Vagina (tissue), 2 donors: ENCODE data around the gene ZNF407.

Experiments
- CTCF ChIP-seq, 3 experiments: fragments of 450-650 bp in 2 of 3; fragments of 200-600 bp in 1 of 3; sonication (generic) in 1 of 3; IDR thresholded peaks; one replicate each; pipeline ENCODE4 v1.5.1; 2017 to 2019; ENCODE audit warnings: antibody characterized with exemption in 3 of 3, mild to moderate bottlenecking in 2 of 3, moderate library complexity in 2 of 3
- POLR2A ChIP-seq, 2 donors: fragments of 450-650 bp; IDR thresholded peaks; one replicate each; pipeline ENCODE4 v1.6.1; 2017; ENCODE audit warnings: antibody characterized with exemption in 2 of 2, mild to moderate bottlenecking in 2 of 2, moderate library complexity in 2 of 2
- POLR2AphosphoS5 ChIP-seq, 2 donors: sonication (generic); formaldehyde crosslinking; IDR thresholded peaks; one replicate each; pipeline ENCODE4 v1.9.0; 2017; ENCODE audit warnings: antibody characterized with exemption in 2 of 2, mild to moderate bottlenecking in 2 of 2, low read depth in 1 of 2; ENCODE audit not compliant: insufficient read depth in 1 of 2

- no peak for TF ChIP-seq CTCF (IDR thresholded peaks at IDR 0.05)
- TF ChIP-seq POLR2A (IDR thresholded peaks at IDR 0.05): no peak
- no peak for TF ChIP-seq POLR2AphosphoS5 (IDR thresholded peaks at IDR 0.05; ENCODE audit: insufficient read depth in 1 of 2, low read depth in 1 of 2)
Observed at GRCh38 chr18:74651327-74652128, 53.9 kb downstream of the ZNF407 start.
